Activated T-cell treated with anti-CD3 and anti-CD28 coated beads for 1 hour (primary cell): ENCODE data around the gene SMAD2.
"Not testable (repeated sequence)": the region's sequence is repeated elsewhere in the genome, so short reads cannot be mapped to it uniquely, and the experiment has no call there.

ENCODE experiments used
- DNase-seq: peaks from one replicate; pipeline ENCODE4 v3.0.0-alpha.2; 2020; ENCODE audit warnings: low read depth

The SMAD2 gene

DNA sequence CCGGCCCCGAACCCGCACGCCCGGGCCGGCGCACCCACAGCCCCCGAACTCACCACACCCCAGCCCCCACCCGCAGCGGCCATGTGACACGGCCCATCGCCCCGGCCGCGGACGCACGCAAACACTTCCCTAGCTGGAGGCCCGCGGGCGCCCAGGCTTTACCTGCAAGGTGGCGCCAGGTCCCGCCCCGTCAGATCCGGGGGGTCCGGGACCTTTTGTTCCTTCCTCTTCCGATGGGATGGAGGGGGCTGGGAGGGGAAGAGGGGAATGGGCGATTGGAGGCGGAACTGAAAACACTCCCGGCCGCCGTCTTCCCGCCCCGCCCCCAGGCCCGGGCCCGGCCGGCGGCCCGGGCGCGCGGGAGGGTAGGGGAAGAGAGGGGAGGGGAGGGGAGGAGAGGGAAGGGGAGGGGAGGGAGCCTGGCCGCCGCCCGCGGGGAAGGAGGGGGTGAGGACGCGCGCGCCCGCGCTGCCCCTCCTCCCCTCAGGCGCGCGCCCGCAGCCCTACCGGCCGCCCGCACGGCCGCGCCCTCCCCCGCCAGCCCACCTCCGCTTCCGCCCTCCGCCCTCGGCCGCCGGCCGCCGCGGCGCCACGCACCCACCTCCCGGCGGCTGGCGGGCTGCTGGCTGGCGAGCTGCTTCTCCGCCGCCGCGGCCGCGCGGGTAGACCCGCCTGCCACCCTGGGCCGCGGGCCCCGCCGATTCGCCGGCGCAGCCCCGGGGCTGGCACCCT, at the start of gene SMAD2:
SMAD2 (minus strand) TSS at position 461 of the 732 bp plus-strand sequence. CDS start 33,903 bp downstream, outside the sequence.
- peak; percentile 66 for DNase-seq

DNA sequence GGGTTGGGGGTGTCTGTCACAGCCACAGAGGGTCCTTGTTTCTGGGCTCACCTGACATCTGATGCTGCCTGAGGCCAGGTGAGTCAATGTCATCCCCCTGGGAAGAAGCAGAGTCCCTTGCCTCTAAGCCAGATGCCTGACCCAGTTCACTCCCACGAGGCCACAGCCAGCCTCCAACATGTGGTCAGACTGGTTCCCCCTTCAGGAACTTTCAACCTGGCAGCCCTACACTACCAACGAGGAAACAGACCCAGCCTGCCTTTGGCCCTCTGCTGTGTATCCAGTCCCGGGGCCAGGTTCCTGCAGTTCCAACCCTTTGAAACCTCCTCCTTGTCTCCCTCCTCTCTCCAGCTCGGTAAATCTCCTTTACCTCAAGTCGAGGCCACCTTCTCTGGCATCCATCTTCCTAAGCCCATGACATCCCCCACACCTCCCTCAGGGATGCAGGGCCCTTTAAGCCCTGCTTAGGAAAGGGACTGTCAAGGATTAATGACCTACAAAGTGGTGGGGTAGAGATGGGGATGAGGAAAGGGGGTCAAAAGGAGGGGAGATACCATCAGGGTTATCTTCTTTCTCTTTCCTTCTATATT, 49.2 kb upstream of the SMAD2 start:
- no peak for DNase-seq

DNA sequence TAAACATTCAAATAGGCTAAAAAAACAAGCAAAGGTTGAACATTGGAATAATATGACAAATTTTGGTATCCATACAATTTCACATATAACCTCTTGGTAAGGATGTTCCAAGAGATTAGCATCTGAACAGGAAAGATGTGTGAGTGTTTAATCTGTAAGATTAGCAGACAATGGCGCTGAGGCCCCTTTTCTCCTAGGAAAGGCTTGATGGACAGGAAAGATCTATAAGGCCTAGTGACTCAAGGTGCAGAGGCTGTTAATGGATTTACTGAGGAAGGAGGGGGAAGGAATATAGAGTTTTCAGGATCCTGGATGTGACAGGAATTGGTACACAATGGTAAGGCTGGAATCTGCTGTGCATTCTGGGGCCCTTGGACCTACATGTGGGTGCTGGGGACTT, 48.1 kb upstream of the SMAD2 start:
- DNase-seq, result no peak

DNA sequence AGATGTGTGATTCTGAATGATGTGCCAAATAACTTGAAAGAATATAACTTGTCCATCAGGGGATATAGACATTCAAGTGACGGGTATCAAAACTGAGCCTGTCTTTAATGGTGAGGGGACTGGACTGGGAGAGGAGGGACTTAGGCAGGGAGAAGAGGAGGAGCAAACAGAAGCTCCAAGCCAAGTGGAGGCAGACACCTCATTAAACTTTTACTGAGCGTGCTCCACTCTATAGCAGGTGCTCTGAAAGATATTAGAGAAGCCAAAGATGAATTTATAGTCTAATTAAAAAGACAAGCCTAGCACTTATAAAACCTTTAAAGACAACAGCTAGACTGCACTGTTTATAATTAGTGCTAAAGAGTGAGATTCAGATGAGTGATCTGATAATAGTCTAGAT, 47.7 kb upstream of the SMAD2 start:
- no peak for DNase-seq

DNA sequence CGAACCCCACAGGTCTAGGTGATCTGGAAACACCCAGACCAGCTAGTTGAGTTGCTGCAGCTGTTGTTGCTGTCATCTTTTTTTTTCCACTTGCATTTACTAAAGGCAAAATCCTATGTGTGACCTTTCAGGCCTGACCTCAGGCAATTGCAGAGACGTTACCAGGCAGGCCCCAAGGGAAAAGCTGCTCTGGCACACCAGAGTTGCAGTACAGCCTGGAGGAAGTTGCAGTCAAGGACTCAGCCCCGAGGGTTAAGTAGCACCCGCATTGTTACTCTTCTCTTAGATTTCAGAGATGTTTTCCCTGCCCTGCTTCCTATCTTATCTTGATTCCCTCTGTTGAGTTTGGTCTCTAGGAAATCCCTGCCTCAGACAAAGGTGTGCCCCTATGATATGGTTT, 45.2 kb upstream of the SMAD2 start:
- no peak for DNase-seq

DNA sequence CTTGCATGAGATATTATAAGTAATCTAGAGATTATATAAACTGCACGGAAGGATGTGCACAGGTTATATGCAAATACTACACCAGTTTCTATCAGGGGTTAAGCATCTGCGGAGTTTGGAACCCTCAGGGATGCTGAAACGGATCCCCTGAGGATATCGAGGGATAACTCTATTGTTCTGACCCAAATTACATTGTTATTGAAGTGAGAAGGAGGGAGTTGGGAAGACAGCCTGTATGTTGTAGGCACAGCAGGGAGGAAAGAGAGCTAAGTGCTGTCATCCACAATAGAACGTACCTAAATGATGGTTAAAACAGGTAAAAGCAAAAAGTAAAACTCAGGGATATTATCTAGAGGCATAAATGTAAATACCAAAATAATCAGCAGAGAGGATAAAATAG, 44.6 kb upstream of the SMAD2 start:
- no peak for DNase-seq

DNA sequence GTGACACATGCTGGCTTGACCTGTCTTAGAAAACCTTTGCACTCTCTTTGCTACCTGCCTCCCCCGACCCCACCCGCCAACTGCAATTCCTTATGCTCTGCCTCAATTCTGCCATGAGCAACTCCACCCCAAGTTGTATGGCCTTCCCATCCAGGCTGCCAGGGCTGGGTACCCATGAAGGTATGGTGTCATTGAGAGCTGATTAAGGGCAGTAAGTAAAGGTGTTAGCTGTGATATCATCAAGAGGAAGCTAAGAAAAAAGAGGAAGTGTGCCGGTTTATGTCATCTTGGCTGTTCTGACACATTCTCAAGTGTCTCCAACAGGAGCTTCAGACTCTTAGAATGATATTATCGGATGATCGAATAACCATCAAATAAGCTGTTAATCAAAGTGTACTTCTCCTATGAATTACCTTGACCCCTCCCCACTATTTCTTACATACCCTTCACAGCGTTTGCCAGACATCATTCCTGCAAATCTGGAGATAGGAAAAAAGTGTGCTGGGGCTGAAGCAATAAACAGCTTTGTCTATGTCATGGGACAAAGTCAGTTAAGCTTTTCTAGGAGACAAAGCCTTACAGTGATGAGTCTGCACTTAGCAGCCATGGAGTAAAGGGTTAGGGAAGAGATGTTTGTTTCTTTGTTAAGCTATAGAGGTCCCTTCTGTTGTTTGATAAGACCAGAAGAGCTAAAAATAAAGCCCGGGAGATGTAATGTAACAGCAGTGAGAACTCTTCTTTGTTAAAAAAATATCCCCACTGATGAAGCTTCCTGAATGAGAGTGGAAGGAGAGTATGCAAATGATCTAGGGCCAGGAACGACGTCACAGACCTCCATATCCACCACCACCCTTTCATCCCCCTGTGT, 40.4 kb upstream of the SMAD2 start:
- no peak for DNase-seq

DNA sequence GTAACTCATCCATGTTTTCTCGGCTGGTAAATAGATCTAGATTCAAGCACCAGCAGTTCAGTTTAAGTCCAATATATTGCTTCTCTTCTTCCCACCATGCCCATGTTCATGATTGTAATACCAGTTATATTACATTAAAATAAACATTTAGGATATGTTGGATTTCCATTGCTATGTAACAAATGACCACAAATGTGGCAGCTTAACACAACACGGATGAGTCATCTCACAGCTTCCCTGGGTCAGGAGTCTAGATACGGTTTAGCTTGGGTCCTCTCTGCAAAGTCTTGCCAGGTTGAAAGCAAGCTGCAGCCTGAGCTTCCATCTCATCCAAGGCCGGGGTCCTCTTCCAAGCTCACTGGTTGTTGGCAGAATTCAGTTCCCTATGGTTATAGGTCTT, 39.4 kb upstream of the SMAD2 start:
- no peak for DNase-seq

DNA sequence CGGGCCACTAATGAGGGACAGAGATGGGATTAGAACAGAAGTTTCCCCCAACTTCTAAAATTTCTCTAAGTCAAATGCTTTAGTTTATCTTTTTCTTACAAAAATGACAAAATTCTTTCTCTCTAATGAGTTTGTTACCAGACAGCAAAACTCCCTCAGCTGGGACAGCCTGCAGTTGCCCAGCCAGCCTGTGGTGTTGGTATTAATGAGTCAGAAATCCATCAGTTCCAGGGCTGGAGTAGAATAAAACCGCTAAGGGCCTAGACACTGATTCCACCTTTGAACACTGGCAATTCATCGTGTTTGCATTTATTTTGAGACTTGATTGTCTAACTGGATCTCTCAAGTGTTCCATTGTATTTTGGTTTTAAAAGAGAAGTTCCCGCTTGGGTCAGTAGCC, 38.3 kb upstream of the SMAD2 start:
- DNase-seq, result no peak

DNA sequence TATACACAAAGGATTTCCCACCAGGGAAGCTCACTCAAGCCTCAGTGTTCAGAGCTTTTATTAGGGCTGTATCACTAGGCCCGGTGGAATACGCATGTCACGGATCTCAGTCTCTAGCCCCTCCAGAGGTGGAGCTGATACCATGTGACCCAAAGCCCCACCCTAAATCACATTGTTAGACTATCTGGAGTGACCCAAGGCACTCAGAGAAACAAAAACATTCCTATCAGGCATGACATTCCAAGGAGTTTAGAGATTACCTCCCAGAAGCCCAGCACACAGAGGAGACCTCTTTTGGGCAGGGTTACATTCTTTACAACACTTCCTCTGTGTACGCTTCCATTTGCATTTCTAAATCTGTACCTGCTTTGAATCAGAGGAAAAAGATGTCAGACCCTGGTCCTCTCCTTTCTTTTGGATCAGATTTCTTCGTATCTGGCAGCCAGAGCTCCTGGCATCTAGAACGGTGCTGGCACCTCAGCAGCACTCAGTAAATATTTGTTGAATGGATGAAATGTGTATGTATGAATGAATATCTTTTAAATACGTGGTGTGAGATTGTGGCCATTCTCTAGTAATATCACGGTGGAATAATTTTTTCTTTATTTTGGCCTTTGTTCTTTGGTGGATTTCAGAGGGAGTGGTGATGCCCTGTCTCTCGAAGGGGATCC, 37.7 kb upstream of the SMAD2 start:
- no peak for DNase-seq

DNA sequence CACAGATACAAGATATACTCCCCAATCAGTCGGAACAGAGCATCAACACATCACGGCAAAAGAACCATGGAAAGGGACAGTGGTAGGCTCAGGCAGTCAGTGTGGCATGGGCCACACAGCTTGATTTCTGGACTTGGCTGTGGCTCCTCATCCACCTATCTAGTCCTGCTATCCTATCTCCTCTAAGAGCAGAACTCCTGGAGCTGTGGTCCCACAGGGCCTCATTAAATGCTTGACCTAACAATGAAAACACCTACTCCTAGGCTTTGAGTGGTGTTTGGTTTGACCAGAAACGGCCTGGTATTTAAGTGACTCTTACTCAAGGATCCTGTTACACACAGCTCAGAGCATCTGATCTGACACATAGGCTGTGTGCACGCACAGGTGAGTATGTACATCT, 33.6 kb upstream of the SMAD2 start:
- no peak for DNase-seq

DNA sequence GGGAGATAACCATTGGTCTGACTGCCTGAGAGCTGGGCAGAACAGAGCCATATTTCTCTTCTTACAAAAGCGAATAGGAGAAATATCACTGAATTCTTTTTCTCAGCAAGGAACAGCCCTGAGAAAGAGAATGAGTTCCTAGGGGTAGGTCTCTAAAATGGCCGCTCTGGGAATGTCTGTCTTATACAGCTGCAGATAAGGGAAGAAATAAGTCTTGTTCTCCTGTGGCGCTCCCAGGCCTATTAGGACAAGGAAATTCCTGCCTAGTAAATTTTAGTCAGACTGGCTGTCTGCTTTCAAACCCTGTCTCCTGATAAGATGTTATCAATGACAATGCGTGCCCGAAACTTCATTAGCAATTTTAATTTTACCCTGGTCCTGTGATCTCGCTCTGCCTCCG, 30.5 kb upstream of the SMAD2 start:
- DNase-seq, result not testable (repeated sequence)

DNA sequence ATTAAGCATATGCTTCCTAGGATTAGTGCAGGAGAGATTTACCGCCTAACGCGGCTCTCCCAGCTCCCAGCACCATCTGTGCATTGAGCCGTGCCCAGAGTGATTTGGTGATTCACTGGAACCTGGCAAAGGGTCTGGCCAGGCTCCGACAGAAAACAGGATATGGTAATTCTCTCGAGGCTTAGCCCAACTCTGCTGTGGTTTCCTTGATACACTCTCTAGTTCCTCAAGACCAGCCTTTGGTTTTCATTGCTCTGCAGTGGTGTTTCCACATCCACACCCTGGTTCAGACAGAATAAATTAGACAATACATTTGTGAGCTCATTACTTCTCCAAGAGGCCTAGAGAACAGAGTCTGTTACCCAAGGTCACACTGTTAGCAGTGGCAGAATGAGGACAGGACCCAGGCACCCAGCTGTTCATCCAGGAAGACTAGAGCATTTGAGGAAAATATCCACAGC, 23.0 kb upstream of the SMAD2 start:
- DNase-seq, result no peak

DNA sequence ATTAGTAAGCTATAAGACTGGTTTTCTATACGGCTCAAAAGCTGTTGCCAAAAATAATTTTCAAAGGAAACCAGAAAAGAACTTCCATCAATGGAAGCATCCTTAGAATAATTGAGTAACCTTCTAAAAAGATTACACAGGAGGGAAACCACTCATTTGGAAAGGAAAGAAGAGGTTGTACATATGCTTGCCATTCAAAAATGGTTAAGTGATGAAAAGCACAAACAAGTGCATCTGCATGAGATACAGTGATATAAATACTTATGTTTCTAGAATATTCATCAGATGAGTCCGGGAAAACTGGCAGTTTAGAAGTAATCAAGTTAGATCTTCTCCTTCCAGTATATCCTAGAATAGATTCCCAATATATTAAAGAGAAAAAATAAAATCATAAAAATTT, 20.1 kb upstream of the SMAD2 start:
- no peak for DNase-seq

DNA sequence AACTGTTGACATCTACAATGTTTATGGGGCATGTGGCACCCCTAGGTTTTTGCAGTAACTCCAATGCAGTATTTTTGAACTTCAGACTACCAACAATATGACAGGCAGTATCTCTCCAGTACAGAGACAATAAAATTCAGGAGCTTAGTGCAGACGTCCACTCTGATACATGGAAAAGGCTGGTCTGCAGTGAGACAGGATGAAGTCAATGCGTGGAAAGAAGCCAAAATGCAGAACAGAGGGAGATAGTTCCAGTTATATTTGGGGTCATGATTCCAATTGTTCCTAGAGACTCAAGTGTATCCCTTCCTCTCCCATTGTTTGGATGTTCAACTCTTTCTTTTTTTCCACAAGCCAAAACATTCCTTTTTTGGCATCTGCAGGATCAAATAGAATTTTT, 18.7 kb upstream of the SMAD2 start:
- no peak for DNase-seq

DNA sequence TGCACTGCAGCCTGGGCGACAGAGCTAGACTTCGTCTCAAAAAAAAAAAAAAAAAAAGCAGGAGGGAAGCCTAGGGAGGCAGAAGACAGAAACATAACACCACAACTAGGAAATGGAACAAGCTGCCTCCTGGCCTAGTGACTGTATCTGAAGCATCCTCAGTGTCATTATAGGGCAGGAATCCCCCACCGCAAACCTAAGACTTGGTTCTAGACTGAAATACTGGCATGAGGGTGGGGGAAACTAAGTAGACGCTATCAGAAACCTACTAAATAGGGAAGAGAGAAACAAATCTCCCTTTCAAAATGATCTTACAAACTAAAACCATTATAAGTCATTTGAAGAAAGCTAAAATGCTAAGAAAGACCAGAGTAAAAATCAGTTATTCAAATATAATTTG, 16.4 kb upstream of the SMAD2 start:
- no peak for DNase-seq

DNA sequence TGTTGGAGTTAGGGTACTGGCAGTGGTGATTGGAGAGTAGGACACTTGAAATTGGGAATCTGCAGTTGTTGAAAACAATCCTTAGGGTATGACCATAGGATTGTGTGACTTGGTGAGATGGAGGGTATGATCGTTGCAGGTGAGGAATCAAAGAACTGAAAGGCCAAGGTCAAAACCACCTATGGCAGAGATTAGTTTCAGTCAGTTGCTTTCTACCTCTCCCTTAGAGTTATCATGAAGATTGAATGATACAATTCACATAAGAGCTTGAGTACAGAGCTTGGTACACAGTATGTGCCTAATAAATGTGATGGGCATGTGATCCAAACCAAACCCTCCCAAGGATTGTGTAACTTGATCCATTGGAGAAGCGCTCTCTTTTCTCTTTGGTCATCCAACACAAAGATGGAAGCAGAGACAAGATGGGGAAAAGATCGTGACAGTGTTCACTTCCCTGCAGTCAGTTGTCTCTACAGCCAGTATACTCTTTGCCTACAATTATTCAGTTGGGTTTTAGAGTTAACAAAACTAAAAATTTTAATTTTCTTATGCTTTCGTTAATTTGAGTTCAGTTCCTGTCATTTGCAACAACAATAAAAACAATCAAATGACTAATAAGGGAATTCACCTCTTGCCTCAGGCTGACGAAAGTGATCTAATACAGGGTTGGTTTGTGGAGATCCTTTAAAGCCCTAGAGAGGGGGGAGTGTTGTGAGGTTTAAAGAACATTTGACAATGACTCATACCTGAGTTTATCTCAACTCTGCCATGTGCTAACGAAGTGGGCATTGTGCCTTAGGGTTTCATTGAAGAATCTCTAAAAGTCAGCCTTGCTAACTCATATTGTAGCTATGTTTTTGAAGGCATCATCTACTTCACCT, 14.8 kb upstream of the SMAD2 start:
- no peak for DNase-seq

DNA sequence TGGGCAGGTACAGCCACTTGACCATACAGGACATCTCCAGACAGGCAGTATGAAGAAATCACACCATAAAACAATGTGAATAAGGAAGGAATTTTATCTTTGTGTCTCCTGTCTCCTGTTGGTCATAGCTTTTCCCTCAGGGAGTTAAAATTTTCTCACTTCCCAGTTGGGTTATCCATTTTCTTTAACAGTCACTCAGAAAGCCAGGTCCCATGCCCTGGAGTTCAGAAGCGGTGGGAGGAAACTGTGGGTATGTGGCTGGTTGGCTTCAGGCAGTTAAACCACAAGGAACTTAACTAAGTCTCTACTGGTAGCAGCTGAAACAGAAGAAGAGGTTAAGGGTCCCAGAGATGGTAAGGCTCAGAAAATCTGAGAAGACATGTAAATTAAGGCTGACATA, 6.5 kb upstream of the SMAD2 start:
- DNase-seq, result no peak

DNA sequence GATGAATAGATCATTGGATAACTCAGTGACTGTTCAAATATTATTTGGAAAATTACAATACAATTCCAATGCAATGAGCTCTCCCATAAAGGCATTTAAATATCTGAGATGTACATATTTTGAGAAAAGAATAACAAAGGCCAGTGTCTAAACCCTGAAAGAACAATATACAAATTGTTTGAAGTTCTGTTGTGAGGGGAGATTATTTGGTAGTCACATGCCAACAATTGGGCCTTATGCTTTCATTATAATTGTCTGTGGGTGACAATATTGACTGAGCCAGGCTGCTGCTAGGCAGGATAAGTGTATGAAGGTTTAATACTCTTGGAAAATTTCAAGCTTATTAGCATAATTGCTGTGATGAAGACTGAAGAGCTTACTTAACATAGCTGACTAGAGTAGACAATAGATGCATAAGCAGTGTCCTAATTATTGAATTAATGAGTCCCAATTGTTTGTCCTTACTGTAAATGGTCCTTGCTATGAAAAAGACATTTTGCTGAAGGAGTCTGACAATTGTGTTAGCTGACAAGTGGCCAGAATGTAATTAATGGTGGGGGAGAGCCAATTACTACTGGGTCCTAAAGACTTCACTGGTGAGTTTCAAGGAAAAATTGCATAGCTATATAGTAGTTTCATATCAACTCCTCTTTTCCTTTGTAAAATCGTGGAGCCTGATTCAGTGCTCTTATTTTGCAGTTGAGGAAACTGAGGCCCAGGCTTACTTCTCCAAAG, 5.0 kb upstream of the SMAD2 start:
- no peak for DNase-seq

DNA sequence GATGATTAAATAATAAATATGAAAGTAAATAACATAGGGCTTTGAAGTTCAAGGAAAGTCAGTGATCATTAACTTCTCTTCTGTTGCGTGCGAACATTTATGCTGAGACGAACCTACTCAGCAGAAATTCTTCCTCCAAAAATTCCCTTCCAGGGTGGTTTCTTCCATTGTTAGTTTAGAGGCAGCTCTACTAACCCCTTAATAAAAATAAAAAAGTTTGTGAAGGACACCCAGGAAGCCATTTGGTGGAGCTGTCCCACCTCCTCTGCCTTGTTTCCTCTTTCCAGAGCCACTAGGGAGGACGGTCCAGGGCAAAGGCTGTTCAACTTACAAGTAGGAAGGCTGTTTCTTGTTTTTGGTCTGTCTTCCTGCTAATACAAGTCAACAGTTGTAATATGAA, 2.1 kb upstream of the SMAD2 start:
- DNase-seq, result no peak

DNA sequence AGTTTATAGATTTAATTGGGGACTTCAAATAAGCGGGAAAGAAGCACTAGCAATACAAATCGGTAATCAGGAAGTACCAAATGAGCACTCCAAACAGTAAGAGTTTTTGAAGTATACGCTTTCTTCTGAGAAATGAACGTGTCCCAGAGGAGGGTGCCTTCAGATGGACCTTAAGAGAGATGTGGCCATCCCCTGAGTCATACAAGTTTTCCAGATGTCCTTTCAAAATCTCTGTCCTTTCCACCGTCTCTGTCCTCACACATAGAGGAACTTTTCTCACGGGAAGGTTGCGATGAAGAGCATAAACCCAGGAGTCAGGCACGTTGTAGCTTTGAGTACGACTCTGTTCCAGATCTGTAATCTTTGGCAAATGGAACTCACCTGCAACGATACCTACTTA, 1.7 kb upstream of the SMAD2 start:
- no peak for DNase-seq
